H1 (cell line): Measurements from ENCODE around the gene WAC. TPM values are rescaled to one million over a fixed set of nuclear protein-coding genes. Genes with fewer than 3 reads are reported as not detected.

Experiments
- CTCF ChIA-PET: fragments of 300-600 bp; sonication (Branson Sonifier 250); formaldehyde crosslinking; loops from one replicate; lab custom pipeline; 2021; ENCODE audit not compliant: partially characterized antibody; lab: Charles Lee
- POLR2A ChIA-PET: fragments of 300-600 bp; sonication (Branson Sonifier 250); formaldehyde crosslinking; loops from one replicate; lab custom pipeline; 2021; ENCODE audit warnings: inconsistent platforms; ENCODE audit not compliant: partially characterized antibody; lab: Charles Lee
- DNase-seq, 2 experiments: peaks; one replicate each; pipeline versions ENCODE4 v3.0.0 to v3.0.0-alpha.2; 2010 to 2022; ENCODE audit warnings: low spot score in 2 of 2, low read depth in 1 of 2, mixed read lengths in 1 of 2
- FAIRE-seq: peaks from 2 replicates; lab custom pipeline; 2011; peaks lifted over from hg19 to GRCh38; lab: Jason Lieb, UNC
- H2AFZ ChIP-seq: 2 replicates; pipeline ENCODE4 v1.8.1; 2012; ENCODE audit warnings: low read length, inconsistent platforms
- H2AK5ac ChIP-seq: 2 replicates; pipeline ENCODE4 v1.6.1; 2013; ENCODE audit warnings: low read depth, low read length
- H2BK120ac ChIP-seq: replicated peaks from 2 replicates; pipeline ENCODE3; 2013; ENCODE audit warnings: low read depth, low read length, inconsistent platforms
- H2BK12ac ChIP-seq: 2 replicates; pipeline ENCODE4 v1.6.1; 2013; ENCODE audit warnings: low read depth, low read length
- H2BK15ac ChIP-seq: 2 replicates; pipeline ENCODE4 v1.6.1; 2013; ENCODE audit warnings: low read length
- H2BK20ac ChIP-seq: 2 replicates; pipeline ENCODE4 v1.6.1; 2013; ENCODE audit warnings: low read length
- H2BK5ac ChIP-seq: 2 replicates; pipeline ENCODE4 v1.6.1; 2013; ENCODE audit warnings: low read depth, low read length
- H3K14ac ChIP-seq: 2 replicates; pipeline ENCODE4 v1.6.1; 2013; ENCODE audit warnings: inconsistent platforms; ENCODE audit not compliant: insufficient read length
- H3K18ac ChIP-seq: 2 replicates; pipeline ENCODE4 v1.6.1; 2013; ENCODE audit warnings: low read length; ENCODE audit errors: extremely low read depth
- H3K23ac ChIP-seq: 2 replicates; pipeline ENCODE4 v1.6.1; 2013; ENCODE audit warnings: inconsistent platforms; ENCODE audit not compliant: insufficient read length
- H3K23me2 ChIP-seq: 2 replicates; pipeline ENCODE4 v1.6.1; 2013; ENCODE audit warnings: low read depth, low read length
- H3K27ac ChIP-seq: 2 replicates; pipeline ENCODE4 v1.6.1; 2011; ENCODE audit warnings: low read depth, low read length, inconsistent platforms
- H3K27me3 ChIP-seq, 4 experiments: replicated peaks in 1 of 4; 1 replicate in 1 of 4; 2 replicates in 3 of 4; pipeline versions ENCODE4 v1.6.1 to v1.8.1; 2011 to 2013; ENCODE audit warnings: low read length in 3 of 4, mild to moderate bottlenecking in 3 of 4, inconsistent platforms in 2 of 4, mixed read lengths in 2 of 4, moderate library complexity in 1 of 4; ENCODE audit not compliant: control insufficient read depth in 3 of 4, insufficient read depth in 3 of 4; ENCODE audit errors: extremely low read depth in 1 of 4
- H3K36me3 ChIP-seq, 4 experiments: 2 replicates each; pipeline versions ENCODE4 v1.6.1 to v1.8.1; 2011 to 2013; ENCODE audit warnings: mild to moderate bottlenecking in 4 of 4, low read length in 3 of 4, moderate library complexity in 2 of 4, control low read depth in 1 of 4, inconsistent platforms in 1 of 4; ENCODE audit not compliant: insufficient read depth in 4 of 4, control insufficient read depth in 2 of 4
- H3K4ac ChIP-seq: replicated peaks from 2 replicates; pipeline ENCODE3; 2013; ENCODE audit warnings: low read length, low read depth, mixed read lengths, inconsistent platforms; ENCODE audit not compliant: insufficient read length
- H3K4me1 ChIP-seq, 4 experiments: replicated peaks in 1 of 4; 1 replicate in 1 of 4; 2 replicates in 3 of 4; pipeline versions ENCODE4 v1.6.1 to v1.8.1; 2011 to 2013; ENCODE audit warnings: low read length in 3 of 4, inconsistent platforms in 2 of 4, mixed read lengths in 1 of 4; ENCODE audit not compliant: insufficient read depth in 4 of 4, control insufficient read depth in 3 of 4
- H3K4me2 ChIP-seq, 2 experiments: 2 replicates each; pipeline versions ENCODE4 v1.6.1 to v1.8.1; 2011 to 2013; ENCODE audit warnings: low read depth in 2 of 2, low read length in 2 of 2, control low read depth in 1 of 2, inconsistent platforms in 1 of 2, mild to moderate bottlenecking in 1 of 2; ENCODE audit not compliant: insufficient read depth in 1 of 2
- H3K4me3 ChIP-seq, 4 experiments: fragments of 200-600, 300-600 bp in 1 of 4; sonication (generic), shearing (Covaris generic), sonication (Bioruptor Twin) in 1 of 4; 2 replicates each; pipeline versions ENCODE4 v1.5.1 to v1.8.1; 2011 to 2016; ENCODE audit warnings: low read length in 4 of 4, low read depth in 3 of 4, control low read depth in 2 of 4, inconsistent platforms in 2 of 4, mild to moderate bottlenecking in 2 of 4, mixed read lengths in 1 of 4, moderate library complexity in 1 of 4; ENCODE audit not compliant: insufficient read depth in 2 of 4; ENCODE audit errors: extremely low read depth in 1 of 4
- H3K56ac ChIP-seq: replicated peaks from 2 replicates; pipeline ENCODE3; 2013; ENCODE audit warnings: low read depth, mild to moderate bottlenecking, mixed read lengths, low read length, inconsistent platforms; ENCODE audit not compliant: insufficient read length
- H3K79me1 ChIP-seq: 2 replicates; pipeline ENCODE4 v1.6.1; 2013; ENCODE audit warnings: low read depth, low read length, control low read depth
- H3K79me2 ChIP-seq, 2 experiments: 2 replicates each; pipeline versions ENCODE4 v1.6.1 to v1.8.1; 2012 to 2013; ENCODE audit warnings: low read length in 2 of 2, mild to moderate bottlenecking in 2 of 2, inconsistent platforms in 1 of 2; ENCODE audit not compliant: insufficient read depth in 2 of 2, control insufficient read depth in 1 of 2
- H3K9ac ChIP-seq, 4 experiments: replicated peaks in 1 of 4; 1 replicate in 1 of 4; 2 replicates in 3 of 4; pipeline versions ENCODE4 v1.6.1 to v1.8.1; 2011 to 2013; ENCODE audit warnings: low read depth in 3 of 4, low read length in 3 of 4, control low read depth in 2 of 4, mild to moderate bottlenecking in 2 of 4, moderate library complexity in 2 of 4, inconsistent platforms in 1 of 4; ENCODE audit errors: extremely low read depth in 1 of 4
- H3K9me3 ChIP-seq, 2 experiments: 2 replicates each; pipeline versions ENCODE4 v1.6.1 to v1.8.1; 2012 to 2013; ENCODE audit warnings: mild to moderate bottlenecking in 2 of 2, moderate library complexity in 2 of 2, control low read depth in 1 of 2, inconsistent platforms in 1 of 2, low read depth in 1 of 2, low read length in 1 of 2, mixed read lengths in 1 of 2; ENCODE audit not compliant: insufficient read depth in 2 of 2
- H4K20me1 ChIP-seq, 2 experiments: replicated peaks in 1 of 2; 2 replicates each; pipeline versions ENCODE3 to v1.8.1; 2011 to 2013; ENCODE audit warnings: inconsistent platforms in 2 of 2, low read length in 2 of 2, mild to moderate bottlenecking in 1 of 2; ENCODE audit not compliant: insufficient read depth in 2 of 2, control insufficient read depth in 1 of 2
- H4K5ac ChIP-seq: 2 replicates; pipeline ENCODE4 v1.6.1; 2013; ENCODE audit warnings: low read length, low read depth, mixed read lengths, inconsistent platforms; ENCODE audit not compliant: insufficient read length
- H4K8ac ChIP-seq: 2 replicates; pipeline ENCODE4 v1.8.0; 2013; ENCODE audit warnings: mild to moderate bottlenecking, moderate library complexity, low read length, inconsistent platforms; ENCODE audit not compliant: insufficient read depth; ENCODE audit errors: extremely low read depth
- H4K91ac ChIP-seq: replicated peaks from 2 replicates; pipeline ENCODE3; 2013; ENCODE audit warnings: low read length, mixed read lengths, inconsistent platforms; ENCODE audit not compliant: insufficient read length
- FOSL1 ChIP-seq: IDR thresholded peaks from 2 replicates; pipeline ENCODE4 v1.6.1; 2011; ENCODE audit warnings: mild to moderate bottlenecking, low read depth, low read length, moderate library complexity; ENCODE audit not compliant: insufficient read depth
- GTF2F1 ChIP-seq: IDR thresholded peaks from 2 replicates; pipeline ENCODE4 v1.6.1; 2012; ENCODE audit warnings: low read depth, low read length, improper control_type of control experiment, borderline replicate concordance
- KDM5A ChIP-seq: fragments of 200-600 bp; IDR thresholded peaks from 2 replicates; pipeline ENCODE4 v1.7.1; 2012; ENCODE audit warnings: mild to moderate bottlenecking, low read length, inconsistent platforms, mixed read lengths
- NRF1 ChIP-seq: IDR thresholded peaks from 2 replicates; pipeline ENCODE4 v1.6.1; 2011; ENCODE audit warnings: mild to moderate bottlenecking, low read depth, low read length, improper control_type of control experiment
- PHF8 ChIP-seq: fragments of 200-600 bp; sonication (generic); conservative IDR thresholded peaks from 2 replicates; pipeline ENCODE4 v1.7.1; 2012; ENCODE audit warnings: low read depth, mild to moderate bottlenecking, inconsistent platforms, low read length, moderate library complexity
- SAP30 ChIP-seq: fragments of 300-600 bp; sonication (generic); IDR thresholded peaks from 2 replicates; pipeline ENCODE4 v1.7.1; 2012; ENCODE audit warnings: low read length, moderate library complexity, mild to moderate bottlenecking, inconsistent platforms; ENCODE audit not compliant: insufficient read depth, insufficient replicate concordance
- SP2 ChIP-seq: IDR thresholded peaks from 2 replicates; pipeline ENCODE4 v1.6.1; 2012; ENCODE audit warnings: mild to moderate bottlenecking, low read length, inconsistent platforms
- SRF ChIP-seq: IDR thresholded peaks from 2 replicates; pipeline ENCODE4 v1.6.1; 2011; ENCODE audit warnings: mild to moderate bottlenecking, low read depth, low read length, moderate library complexity
- TAF1 ChIP-seq: IDR thresholded peaks from 2 replicates; pipeline ENCODE4 v1.6.1; 2011; ENCODE audit warnings: mild to moderate bottlenecking, low read depth, low read length
- whole genome bisulfite sequencing, 2 experiments: shearing (Covaris generic) in 1 of 2; methylation state at CpG; one replicate each; pipeline versions ENCODE4 v1.1.6 to v1.1.7; 2013 to 2015; ENCODE audit warnings: low lambda C conversion rate in 2 of 2, mixed read lengths in 2 of 2, inconsistent platforms in 1 of 2, low coverage in 1 of 2, missing lambda C conversion rate in 1 of 2; ENCODE audit not compliant: insufficient replicate concordance in 2 of 2, insufficient coverage in 1 of 2, insufficient read length in 1 of 2; ENCODE audit errors: extremely low coverage in 1 of 2, missing lambda C conversion rate in 1 of 2; 5-methylcytosine and 5-hydroxymethylcytosine counted together
- polyA plus RNA-seq, 7 experiments: library from polyadenylated mRNA; depleted of rRNA in 3 of 7; stranded (reverse) in 5 of 7; unstranded in 2 of 7; fragments of >200 nt in 5 of 7; fragments of 200-250 nt in 2 of 7; gene quantifications; 1 replicate in 5 of 7; 2 replicates in 1 of 7; 4 replicates in 1 of 7; pipeline versions ENCODE4 v1.2.1 to v1.2.3, GENCODE V29; 2011 to 2013; ENCODE audit warnings: missing spikeins in 2 of 7, mixed read lengths in 2 of 7
- total RNA-seq: library from RNA; stranded (reverse); fragmentation: NEBNext Ultra II Directional; extraction: Animal tissue kit (Norgen Biotek cat#: 25700); gene quantifications from 2 replicates; pipeline ENCODE4 v1.2.1, GENCODE V29; 2021

WAC gene
- total and polyA plus RNA-seq, 2 of the 8 experiments (the other 6 are each of a cell fraction or from before 2014, with no cell fraction given): 72.9 to 128 TPM

DNA sequence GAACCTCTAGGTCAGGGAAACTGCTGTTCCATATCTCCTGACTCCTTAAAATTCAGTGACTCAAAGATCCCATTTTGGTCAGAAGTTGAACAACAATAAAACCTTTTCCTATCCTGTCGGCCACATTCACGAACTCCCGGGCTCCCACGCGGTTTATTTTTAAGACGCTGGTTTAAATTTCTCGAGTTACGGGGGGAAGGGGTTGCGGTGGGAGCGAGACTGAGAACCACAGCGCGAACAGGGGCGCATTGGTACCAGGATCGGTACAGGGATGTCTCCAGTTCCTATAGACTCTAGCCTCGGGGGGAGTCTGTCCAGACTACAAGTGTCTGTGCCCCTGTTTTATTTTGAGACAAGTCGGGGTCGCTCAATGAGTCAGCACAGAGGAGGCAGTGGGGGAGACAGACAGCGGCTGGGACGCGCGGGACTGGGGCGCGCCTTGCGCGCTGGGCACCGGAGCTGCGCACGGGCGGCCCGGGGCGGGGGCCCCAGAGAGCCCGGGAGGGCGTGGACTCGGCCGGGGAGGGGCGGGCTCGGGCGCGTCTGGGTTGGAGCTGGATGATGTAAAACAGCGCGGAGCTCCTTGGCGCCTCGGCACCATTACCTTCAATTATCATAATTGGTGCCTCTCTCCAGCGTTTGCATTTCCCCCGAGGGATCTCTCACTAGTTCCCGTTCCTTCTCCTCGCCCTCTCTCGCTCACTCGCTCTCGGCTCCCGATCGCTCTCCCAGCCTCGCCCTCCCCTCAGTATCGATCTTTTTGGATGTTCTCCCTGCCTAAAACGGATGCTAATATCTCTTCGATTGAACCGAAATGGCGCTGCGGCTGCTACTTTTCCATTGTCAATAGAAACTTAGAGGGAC, 135.7 kb downstream of the WAC start:
- no peak overlapping the region for H2BK15ac ChIP-seq
- no peaks in the 10 kb centered on the region for H3K79me1 ChIP-seq
- H3K27ac ChIP-seq: no peak overlapping the region
- H2BK5ac ChIP-seq: peak overlapping the region; percentile 61; the same call in 1 of the 2 replicates
- DNase-seq (peak in 1 of 2 experiments; percentile 83), FAIRE-seq (no peak)
- peak overlapping the region; percentile 58 for H4K91ac ChIP-seq
- H4K5ac ChIP-seq: no peak overlapping the region
- H3K4me1 ChIP-seq: peaks cover 0 to 2% (median 0%) of the 10 kb centered on the region in 4 experiments; a peak in 1 of 7 replicates
- no peaks in the 10 kb centered on the region for H3K79me2 ChIP-seq
- peak overlapping the region; percentile 85; the same call in 1 of the 2 replicates for H2BK12ac ChIP-seq
- POLR2A ChIA-PET: interaction anchor here (0.7 to 0.9 kb wide), 6 partner anchors 8 to 136 kb away, joined by 3 to 4 read pairs (median 4); partner anchors contain the start of gene BAMBI
- peak overlapping the region; percentile 83; the same call in 1 of the 2 replicates for H3K18ac ChIP-seq
- H3K14ac ChIP-seq: no peak overlapping the region
- H3K36me3 ChIP-seq: no peaks in the 10 kb centered on the region
- peaks cover 4 to 30% (median 20%) of the 10 kb centered on the region in 4 experiments; a peak in 6 of 7 replicates for H3K27me3 ChIP-seq
- H3K4me2 ChIP-seq: peak overlapping the region; percentile 92 to 96
- peak overlapping the region; percentile 72 to 84 (median 82) for H3K4me3 ChIP-seq
- H3K23me2 ChIP-seq: peaks cover 10% of the 10 kb centered on the region; the same call in 1 of the 2 replicates
- no peaks in the 10 kb centered on the region for H3K9me3 ChIP-seq
- CTCF ChIA-PET: interaction anchor here (0.6 to 0.8 kb wide), 2 partner anchors 244 to 325 kb away, joined by 3 read pairs; no protein-coding TSS in a partner anchor
- H2BK20ac ChIP-seq: no peak overlapping the region
- H2AFZ ChIP-seq: peak overlapping the region; percentile 91
- no peak overlapping the region for H3K56ac ChIP-seq
- H4K8ac ChIP-seq: peak overlapping the region; percentile 88; the same call in 1 of the 2 replicates
- no peak overlapping the region for H2AK5ac ChIP-seq
- no peak overlapping the region for H3K23ac ChIP-seq
- no peaks in the 10 kb centered on the region for H4K20me1 ChIP-seq
- H3K9ac ChIP-seq: peak overlapping the region; percentile 45 to 63 (median 56); a peak in 6 of 7 replicates
- WGBS, 2 experiments: 5% methylated on average over 41 of the region's 59 CpGs; no CpG with 5 or more reads in 1 of the 2 experiments
- H2BK120ac ChIP-seq: no peak overlapping the region
- no peak overlapping the region for H3K4ac ChIP-seq
- no peak for TF ChIP-seq SP2
- no peak for TF ChIP-seq NRF1
- no peak for TF ChIP-seq FOSL1
- no peak for TF ChIP-seq SAP30
- no peak for TF ChIP-seq SRF
- TF ChIP-seq TAF1: peak; percentile 75; the same call in 1 of the 2 replicates
- TF ChIP-seq GTF2F1: no peak
- TF ChIP-seq PHF8: no peak; the same call in 1 of the 2 replicates
- no peak for TF ChIP-seq KDM5A
